Caco-2 (cell line): ENCODE results near the gene GMPPA. TPM values are rescaled to one million over a fixed set of nuclear protein-coding genes. Genes with fewer than 3 reads are reported as not detected.

Source experiments
- BruUV-seq: library from RNA; stranded (reverse); fragments of 400-500 nt; replicated peaks from 2 replicates; lab custom pipeline; 2021; lab: Mats Ljungman, UMichigan
- CTCF ChIA-PET: fragments of 300-600 bp; sonication (Branson Sonifier 250); formaldehyde crosslinking; loops from one replicate; lab custom pipeline; 2022; ENCODE audit warnings: antibody characterized with exemption; lab: Charles Lee
- POLR2A ChIA-PET: fragments of 300-600 bp; sonication (Branson Sonifier 250); formaldehyde crosslinking; loops from one replicate; lab custom pipeline; 2022; ENCODE audit warnings: antibody characterized with exemption; lab: Charles Lee
- DNase-seq, 2 experiments: peaks; one replicate each; pipeline versions ENCODE4 v3.0.0 to v3.0.0-alpha.2; 2020 to 2022
- H3K27me3 ChIP-seq: replicated peaks from 2 replicates; pipeline ENCODE4 v1.6.0; 2011; ENCODE audit warnings: low read length; ENCODE audit not compliant: control insufficient read depth, insufficient read depth
- H3K36me3 ChIP-seq: 2 replicates; pipeline ENCODE4 v1.5.1; 2011; ENCODE audit warnings: low read length; ENCODE audit not compliant: control insufficient read depth, insufficient read depth
- H3K4me1 ChIP-seq: fragments of 250-450 bp; sonication (Bioruptor Pico); 2 replicates; pipeline ENCODE4 v1.5.1; 2020; ENCODE audit warnings: mild to moderate bottlenecking
- H3K4me3 ChIP-seq: 2 replicates; pipeline ENCODE4 v1.5.1; 2011; ENCODE audit warnings: low read depth, mild to moderate bottlenecking, control low read depth, low read length
- H3K9me3 ChIP-seq: fragments of 250-450 bp; sonication (Bioruptor Pico); 2 replicates; pipeline ENCODE4 v1.5.1; 2020; ENCODE audit warnings: mild to moderate bottlenecking, moderate library complexity
- H3K27ac Mint-ChIP-seq: one replicate; pipeline ENCODE4 v1.8.0; 2022; ENCODE audit warnings: mixed read lengths; ENCODE audit not compliant: unreplicated experiment
- H3K27me3 Mint-ChIP-seq: one replicate; pipeline ENCODE4 v1.8.0; 2022; ENCODE audit warnings: mixed read lengths; ENCODE audit not compliant: insufficient read depth, unreplicated experiment
- H3K36me3 Mint-ChIP-seq: one replicate; pipeline ENCODE4 v1.8.0; 2022; ENCODE audit warnings: mild to moderate bottlenecking, mixed read lengths; ENCODE audit not compliant: insufficient read depth, unreplicated experiment
- H3K4me1 Mint-ChIP-seq: one replicate; pipeline ENCODE4 v1.8.0; 2022; ENCODE audit warnings: low read depth, mixed read lengths; ENCODE audit not compliant: unreplicated experiment
- H3K4me3 Mint-ChIP-seq: one replicate; pipeline ENCODE4 v1.8.0; 2022; ENCODE audit warnings: mild to moderate bottlenecking, moderate library complexity, mixed read lengths; ENCODE audit not compliant: unreplicated experiment
- H3K9me3 Mint-ChIP-seq: one replicate; pipeline ENCODE4 v1.8.0; 2022; ENCODE audit warnings: mixed read lengths; ENCODE audit not compliant: unreplicated experiment
- CTCF ChIP-seq, 2 experiments: fragments of 200-600 bp in 1 of 2; IDR thresholded peaks; 1 replicate in 1 of 2; 2 replicates in 1 of 2; pipeline versions ENCODE4 v1.5.1 to v1.8.0; 2011 to 2022; ENCODE audit warnings: antibody characterized with exemption in 1 of 2, control low read depth in 1 of 2, inconsistent platforms in 1 of 2, low read depth in 1 of 2, low read length in 1 of 2, mild to moderate bottlenecking in 1 of 2, moderate library complexity in 1 of 2; ENCODE audit not compliant: insufficient read depth in 1 of 2, severe bottlenecking in 1 of 2, unreplicated experiment in 1 of 2
- intact Hi-C: fragments of 100-400 bp; cut with micrococcal nuclease; formaldehyde crosslinking; loops from one replicate; pipeline ENCODE4 v1.10.0; 2022; ENCODE audit not compliant: unreplicated experiment
- total RNA-seq: library from RNA; stranded (reverse); gene quantifications from 2 replicates; pipeline ENCODE4 v1.2.3, GENCODE V29; 2022

Gene GMPPA
- total RNA-seq, 1 experiment from 2014 or later: 53.7 TPM

DNA sequence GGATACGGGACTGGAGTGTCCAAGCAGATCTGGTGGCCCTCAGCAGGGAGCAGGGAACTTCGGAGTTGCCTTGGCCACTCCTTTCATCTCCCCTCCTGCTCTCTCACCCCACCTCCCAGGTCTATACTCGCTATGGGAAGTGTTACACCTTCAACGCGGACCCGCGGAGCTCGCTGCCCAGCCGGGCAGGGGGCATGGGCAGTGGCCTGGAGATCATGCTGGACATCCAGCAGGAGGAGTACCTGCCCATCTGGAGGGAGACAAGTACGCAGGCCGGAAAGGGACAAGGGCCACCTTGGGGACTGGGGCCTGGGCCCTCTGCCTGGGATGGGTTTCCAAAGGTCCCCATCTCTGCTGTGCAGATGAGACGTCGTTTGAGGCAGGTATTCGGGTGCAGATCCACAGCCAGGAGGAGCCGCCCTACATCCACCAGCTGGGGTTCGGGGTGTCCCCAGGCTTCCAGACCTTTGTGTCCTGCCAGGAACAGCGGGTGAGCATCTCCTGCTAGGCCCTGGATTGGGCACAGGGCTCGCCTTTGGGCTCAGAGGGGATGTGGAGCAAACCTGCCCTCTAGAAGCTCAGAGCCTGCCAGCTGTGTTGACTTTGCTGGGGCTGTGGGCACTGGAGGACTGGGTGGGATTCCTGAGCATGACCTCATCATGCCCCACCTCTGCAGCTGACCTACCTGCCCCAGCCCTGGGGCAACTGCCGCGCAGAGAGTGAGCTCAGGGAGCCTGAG, 33.1 kb downstream of the GMPPA start:
- ChIA-PET POLR2A (interaction anchor here (0.7 kb wide), 1 partner anchor 144 kb away, joined by 5 read pairs; no protein-coding TSS in a partner anchor), CTCF (interaction anchor here (0.8 to 8.2 kb wide), 4 partner anchors 12 to 126 kb away, joined by 3 to 243 read pairs (median 3); partner anchors contain the start of genes CHPF, GMPPA and TMEM198)
- Histone ChIP-seq H3K4me1 (no peaks in the 10 kb centered on the region), H3K27me3 (no peaks in the 10 kb centered on the region; the same call in 1 of the 2 replicates), H3K36me3 (no peaks in the 10 kb centered on the region), H3K4me3 (no peak overlapping the region), H3K9me3 (no peaks in the 10 kb centered on the region)
- DNase-seq: no peak
- H3K27me3 Mint-ChIP-seq: peaks cover 21% of the 10 kb centered on the region
- no peak overlapping the region for H3K4me3 Mint-ChIP-seq
- H3K4me1 Mint-ChIP-seq: peaks cover 7% of the 10 kb centered on the region
- no peaks in the 10 kb centered on the region for H3K36me3 Mint-ChIP-seq
- TF ChIP-seq CTCF (IDR thresholded peaks at IDR 0.05; ENCODE audit: insufficient read depth in 1 of 2, low read depth in 1 of 2, low read length in 1 of 2, severe bottlenecking in 1 of 2, unreplicated experiment in 1 of 2): no peak
- no peaks in the 10 kb centered on the region for H3K9me3 Mint-ChIP-seq
- no TSS peak for BruUV-seq
- intact Hi-C loops: no loop called here
- no peak overlapping the region for H3K27ac Mint-ChIP-seq

DNA sequence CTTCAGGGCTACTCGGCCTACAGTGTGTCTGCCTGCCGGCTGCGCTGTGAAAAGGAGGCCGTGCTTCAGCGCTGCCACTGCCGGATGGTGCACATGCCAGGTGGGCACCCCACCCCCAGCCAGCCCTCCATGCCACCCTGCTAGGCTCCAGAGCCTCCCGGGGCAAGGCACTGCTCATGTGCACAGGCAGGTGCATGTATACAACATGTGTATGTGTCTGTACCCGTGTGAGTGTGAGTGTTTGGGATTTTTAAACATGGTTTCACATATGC, 33.6 kb downstream of the GMPPA start:
- Mint-ChIP-seq H3K4me3 (no peak overlapping the region), H3K4me1 (peaks cover 7% of the 10 kb centered on the region), H3K36me3 (no peaks in the 10 kb centered on the region), H3K27me3 (peaks cover 21% of the 10 kb centered on the region), H3K9me3 (no peaks in the 10 kb centered on the region), H3K27ac (no peak overlapping the region)
- intact Hi-C loops: no loop called here
- Histone ChIP-seq H3K4me3 (no peak overlapping the region), H3K4me1 (no peaks in the 10 kb centered on the region), H3K27me3 (no peaks in the 10 kb centered on the region; the same call in 1 of the 2 replicates), H3K36me3 (no peaks in the 10 kb centered on the region), H3K9me3 (no peaks in the 10 kb centered on the region)
- no peak for DNase-seq
- CTCF ChIA-PET: interaction anchor here (0.8 to 8.2 kb wide), 3 partner anchors 22 to 127 kb away, joined by 3 to 243 read pairs (median 3); partner anchors contain the start of gene GMPPA
- POLR2A ChIA-PET: interaction anchor here (0.7 kb wide), 1 partner anchor 144 kb away, joined by 5 read pairs; no protein-coding TSS in a partner anchor
- TF ChIP-seq CTCF (IDR thresholded peaks at IDR 0.05; ENCODE audit: insufficient read depth in 1 of 2, low read depth in 1 of 2, low read length in 1 of 2, severe bottlenecking in 1 of 2, unreplicated experiment in 1 of 2): no peak
- no TSS peak for BruUV-seq

- peaks cover 7% of the 10 kb centered on the region for H3K36me3 Mint-ChIP-seq
- DNase-seq: no peak
- H3K4me1 ChIP-seq: peaks cover 5% of the 10 kb centered on the region; the same call in 1 of the 2 replicates
- no peaks in the 10 kb centered on the region; the same call in 1 of the 2 replicates for H3K27me3 ChIP-seq
- H3K9me3 ChIP-seq: no peaks in the 10 kb centered on the region
- intact Hi-C loops: no loop called here
- H3K4me3 ChIP-seq: no peak overlapping the region
- ChIA-PET CTCF (interaction anchor here (0.6 to 1.4 kb wide), 3 partner anchors 14 to 87 kb away, joined by 3 to 7 read pairs (median 3); no protein-coding TSS in a partner anchor), POLR2A (interaction anchor here (0.6 kb wide), 1 partner anchor 57 kb away, joined by 4 read pairs; no protein-coding TSS in a partner anchor)
- no peaks in the 10 kb centered on the region for H3K36me3 ChIP-seq
- H3K27me3 Mint-ChIP-seq: peaks cover 18% of the 10 kb centered on the region
- H3K4me1 Mint-ChIP-seq: peaks cover 5% of the 10 kb centered on the region
- H3K9me3 Mint-ChIP-seq: no peaks in the 10 kb centered on the region
- no peak for TF ChIP-seq CTCF (IDR thresholded peaks at IDR 0.05; ENCODE audit: insufficient read depth in 1 of 2, low read depth in 1 of 2, low read length in 1 of 2, severe bottlenecking in 1 of 2, unreplicated experiment in 1 of 2)
- H3K27ac Mint-ChIP-seq: no peak overlapping the region
- no TSS peak for BruUV-seq
- H3K4me3 Mint-ChIP-seq: no peak overlapping the region
Measured at GRCh38 chr2:219533930-219534661, 35.4 kb downstream of the GMPPA start.
